WTC11 (cell line): ENCODE data around the gene GPC6. TPM values are rescaled to one million over a fixed set of nuclear protein-coding genes. Genes with fewer than 3 reads are reported as not detected.

ENCODE experiments used
- ATAC-seq: fragments of 200-7000 bp; cut with Tn5 transposase; 2 replicates; pipeline ENCODE4 v1.10.0; 2021; ENCODE audit warnings: mild to moderate bottlenecking, moderate library complexity
- CTCF ChIA-PET: fragments of 300-600 bp; sonication (Branson Sonifier 250); formaldehyde crosslinking; loops from one replicate; lab custom pipeline; 2021; ENCODE audit warnings: antibody characterized with exemption; lab: Charles Lee
- POLR2A ChIA-PET: fragments of 350-600 bp; sonication (Branson Sonifier 250); formaldehyde crosslinking; loops from one replicate; lab custom pipeline; 2021; ENCODE audit warnings: antibody characterized with exemption; lab: Charles Lee
- DNase-seq: peaks from one replicate; pipeline ENCODE4 v3.0.0; 2021; ENCODE audit warnings: low spot score
- H3K27ac Mint-ChIP-seq: 2 replicates; pipeline ENCODE4 v1.8.0; 2021; ENCODE audit warnings: mixed read lengths
- H3K27me3 Mint-ChIP-seq: 2 replicates; pipeline ENCODE4 v1.8.0; 2021; ENCODE audit warnings: low read depth, mild to moderate bottlenecking, moderate library complexity, mixed read lengths
- H3K36me3 Mint-ChIP-seq: 2 replicates; pipeline ENCODE4 v1.8.0; 2021; ENCODE audit warnings: mixed read lengths
- H3K4me1 Mint-ChIP-seq: 2 replicates; pipeline ENCODE4 v1.8.0; 2022; ENCODE audit warnings: mixed read lengths
- H3K4me3 Mint-ChIP-seq: 2 replicates; pipeline ENCODE4 v1.8.0; 2021; ENCODE audit warnings: mild to moderate bottlenecking, moderate library complexity, mixed read lengths
- H3K9me3 Mint-ChIP-seq: 2 replicates; pipeline ENCODE4 v1.8.0; 2021; ENCODE audit warnings: mixed read lengths
- ELF4 ChIP-seq: sonication (generic); formaldehyde crosslinking; IDR thresholded peaks from 2 replicates; pipeline ENCODE4 v1.8.1; 2022; ENCODE audit warnings: low read depth, mild to moderate bottlenecking, moderate library complexity, missing genetic modification reagents
- EMX1 ChIP-seq: fragments of 250-450 bp; sonication (Bioruptor Pico); IDR thresholded peaks from 2 replicates; pipeline ENCODE4 v1.8.0; 2021; ENCODE audit warnings: mild to moderate bottlenecking
- FOXJ3 ChIP-seq: sonication (generic); formaldehyde crosslinking; IDR thresholded peaks from 2 replicates; pipeline ENCODE4 v1.9.0; 2021; ENCODE audit warnings: missing genetic modification reagents, mild to moderate bottlenecking, borderline replicate concordance
- FOXP1 ChIP-seq: sonication (generic); formaldehyde crosslinking; IDR thresholded peaks from 2 replicates; pipeline ENCODE4 v1.8.0; 2022; ENCODE audit warnings: missing genetic modification reagents, mild to moderate bottlenecking, moderate library complexity, borderline replicate concordance
- GABPB1 ChIP-seq: sonication (generic); formaldehyde crosslinking; IDR thresholded peaks from 2 replicates; pipeline ENCODE4 v1.8.1; 2023; ENCODE audit warnings: mild to moderate bottlenecking, missing genetic modification reagents
- GTF2I ChIP-seq: fragments of 250-450 bp; sonication (Bioruptor Pico); conservative IDR thresholded peaks from 2 replicates; pipeline ENCODE4 v1.4.0; 2021; ENCODE audit warnings: mild to moderate bottlenecking
- KAT7 ChIP-seq: sonication (generic); formaldehyde crosslinking; IDR thresholded peaks from 2 replicates; pipeline ENCODE4 v1.8.1; 2023; ENCODE audit warnings: missing genetic modification reagents, mild to moderate bottlenecking, borderline replicate concordance
- NFE2L1 ChIP-seq: sonication (generic); formaldehyde crosslinking; IDR thresholded peaks from 2 replicates; pipeline ENCODE4 v1.8.1; 2023; ENCODE audit warnings: missing genetic modification reagents
- NFYB ChIP-seq: sonication (generic); formaldehyde crosslinking; conservative IDR thresholded peaks from 2 replicates; pipeline ENCODE4 v1.8.0; 2022; ENCODE audit warnings: low read depth, missing genetic modification reagents
- NR1H2 ChIP-seq: sonication (generic); formaldehyde crosslinking; IDR thresholded peaks from 2 replicates; pipeline ENCODE4 v1.9.0; 2021; ENCODE audit warnings: mild to moderate bottlenecking, moderate library complexity, missing genetic modification reagents
- TCF7 ChIP-seq: sonication (generic); formaldehyde crosslinking; IDR thresholded peaks from 2 replicates; pipeline ENCODE4 v1.8.0; 2022; ENCODE audit warnings: mild to moderate bottlenecking, low read depth, missing genetic modification reagents, moderate library complexity
- ZNF416 ChIP-seq: fragments of 250-450 bp; sonication (Bioruptor Pico); IDR thresholded peaks from 2 replicates; pipeline ENCODE4 v1.9.0; 2021; ENCODE audit warnings: mild to moderate bottlenecking, inconsistent platforms
- total RNA-seq: library from RNA; stranded (reverse); gene quantifications from 3 replicates; pipeline ENCODE4 v1.2.3, GENCODE V29; 2021
- TF ChIP-seq, protein P1 (sequence below): sonication (generic); formaldehyde crosslinking; IDR thresholded peaks from 2 replicates; pipeline ENCODE4 v1.8.0; 2022; ENCODE audit warnings: mild to moderate bottlenecking, missing genetic modification reagents
- TF ChIP-seq, protein P2 (sequence below): fragments of 250-450 bp; sonication (Bioruptor Pico); IDR thresholded peaks from 2 replicates; pipeline ENCODE4 v1.9.0; 2021; ENCODE audit warnings: mild to moderate bottlenecking, borderline replicate concordance
- TF ChIP-seq, protein P3 (sequence below): sonication (generic); formaldehyde crosslinking; IDR thresholded peaks from 2 replicates; pipeline ENCODE4 v1.8.0; 2022; ENCODE audit warnings: missing genetic modification reagents
- TF ChIP-seq, protein P4 (sequence below): sonication (generic); formaldehyde crosslinking; IDR thresholded peaks from 2 replicates; pipeline ENCODE4 v1.8.1; 2022; ENCODE audit warnings: mild to moderate bottlenecking, missing genetic modification reagents, moderate library complexity, borderline replicate concordance
- TF ChIP-seq, protein P5 (sequence below): sonication (generic); formaldehyde crosslinking; IDR thresholded peaks from 2 replicates; pipeline ENCODE4 v1.8.1; 2023; ENCODE audit warnings: mild to moderate bottlenecking, missing genetic modification reagents
- TF ChIP-seq, protein P6 (sequence below): sonication (generic); formaldehyde crosslinking; conservative IDR thresholded peaks from 2 replicates; pipeline ENCODE4 v1.8.1; 2022; ENCODE audit warnings: mild to moderate bottlenecking, missing genetic modification reagents
- TF ChIP-seq, protein P7 (sequence below): fragments of 250-450 bp; sonication (Bioruptor Pico); IDR thresholded peaks from 2 replicates; pipeline ENCODE4 v1.9.0; 2021; ENCODE audit warnings: mild to moderate bottlenecking
- TF ChIP-seq, protein P8 (sequence below): sonication (generic); formaldehyde crosslinking; IDR thresholded peaks from 2 replicates; pipeline ENCODE4 v1.8.0; 2022; ENCODE audit warnings: mild to moderate bottlenecking, missing genetic modification reagents
- TF ChIP-seq, protein P9 (sequence below): fragments of 250-450 bp; sonication (Bioruptor Pico); conservative IDR thresholded peaks from 2 replicates; pipeline ENCODE4 v1.9.0; 2021; ENCODE audit warnings: mild to moderate bottlenecking

GPC6 gene
- total RNA-seq, 1 experiment from 2014 or later, result 19.5 TPM

DNA sequence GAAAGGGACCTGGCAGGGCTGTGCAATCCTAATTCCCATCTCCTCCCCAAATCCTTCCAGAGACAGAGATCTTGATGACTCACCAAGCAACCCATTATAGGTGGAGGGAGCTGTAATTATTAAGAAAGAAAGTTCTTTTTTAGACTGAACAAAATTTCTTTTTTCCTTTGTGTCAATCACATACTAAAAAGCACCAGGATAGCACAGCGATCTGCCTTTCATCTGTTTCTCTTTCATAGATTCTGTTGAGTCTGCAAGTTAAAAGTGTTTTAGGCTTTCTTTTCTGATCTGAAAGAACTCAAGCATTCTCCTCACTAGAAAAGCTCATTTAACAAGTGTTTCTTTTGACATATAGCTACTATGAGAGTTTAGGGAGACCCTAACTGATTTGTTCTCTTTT, 1030.1 kb downstream of the GPC6 start:
- ChIA-PET POLR2A (no interaction called here), CTCF (no interaction called here)
- H3K4me1 Mint-ChIP-seq, result peaks cover 4% of the 10 kb centered on the region
- no peaks in the 10 kb centered on the region for H3K9me3 Mint-ChIP-seq
- H3K4me3 Mint-ChIP-seq, result no peak overlapping the region
- DNase-seq (no peak), ATAC-seq (no peak)
- no peak overlapping the region for H3K27ac Mint-ChIP-seq
- TF ChIP-seq KAT7, result no peak
- TF ChIP-seq, protein P1, sequence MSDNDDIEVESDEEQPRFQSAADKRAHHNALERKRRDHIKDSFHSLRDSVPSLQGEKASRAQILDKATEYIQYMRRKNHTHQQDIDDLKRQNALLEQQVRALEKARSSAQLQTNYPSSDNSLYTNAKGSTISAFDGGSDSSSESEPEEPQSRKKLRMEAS (CRISPR knock-in tag), result no peak
- TF ChIP-seq ZNF416 (CRISPR knock-in tag), result no peak
- no peak for TF ChIP-seq EMX1
- no peak for TF ChIP-seq NFE2L1
- no peak for TF ChIP-seq NFYB
- TF ChIP-seq NR1H2, result no peak
- TF ChIP-seq FOXP1, result no peak
- no peaks in the 10 kb centered on the region for H3K27me3 Mint-ChIP-seq
- no peaks in the 10 kb centered on the region for H3K36me3 Mint-ChIP-seq

DNA sequence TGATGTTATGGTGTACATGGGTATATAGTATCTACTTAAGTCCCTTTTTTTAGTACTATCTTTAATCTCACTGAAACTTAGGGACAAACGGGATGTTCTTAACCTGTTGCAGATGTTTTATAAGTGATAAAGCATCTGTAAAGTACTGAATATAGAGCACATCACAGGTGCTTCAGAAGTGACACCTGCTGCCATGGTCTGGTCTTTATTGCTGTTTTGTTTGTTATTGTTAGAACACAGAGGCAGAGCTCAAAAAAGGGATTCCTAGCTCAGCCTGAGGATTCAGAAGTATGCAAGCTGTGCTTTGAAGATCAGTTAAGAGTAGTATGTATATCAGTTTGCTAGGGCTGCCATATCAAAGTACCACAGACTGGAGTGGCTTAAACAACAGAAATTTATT, 1033.4 kb downstream of the GPC6 start:
- Mint-ChIP-seq H3K27ac (no peak overlapping the region), H3K4me3 (no peak overlapping the region), H3K27me3 (no peaks in the 10 kb centered on the region), H3K9me3 (no peaks in the 10 kb centered on the region), H3K4me1 (peaks cover 7% of the 10 kb centered on the region), H3K36me3 (no peaks in the 10 kb centered on the region)
- ATAC-seq, result no peak
- TF ChIP-seq, protein P2, sequence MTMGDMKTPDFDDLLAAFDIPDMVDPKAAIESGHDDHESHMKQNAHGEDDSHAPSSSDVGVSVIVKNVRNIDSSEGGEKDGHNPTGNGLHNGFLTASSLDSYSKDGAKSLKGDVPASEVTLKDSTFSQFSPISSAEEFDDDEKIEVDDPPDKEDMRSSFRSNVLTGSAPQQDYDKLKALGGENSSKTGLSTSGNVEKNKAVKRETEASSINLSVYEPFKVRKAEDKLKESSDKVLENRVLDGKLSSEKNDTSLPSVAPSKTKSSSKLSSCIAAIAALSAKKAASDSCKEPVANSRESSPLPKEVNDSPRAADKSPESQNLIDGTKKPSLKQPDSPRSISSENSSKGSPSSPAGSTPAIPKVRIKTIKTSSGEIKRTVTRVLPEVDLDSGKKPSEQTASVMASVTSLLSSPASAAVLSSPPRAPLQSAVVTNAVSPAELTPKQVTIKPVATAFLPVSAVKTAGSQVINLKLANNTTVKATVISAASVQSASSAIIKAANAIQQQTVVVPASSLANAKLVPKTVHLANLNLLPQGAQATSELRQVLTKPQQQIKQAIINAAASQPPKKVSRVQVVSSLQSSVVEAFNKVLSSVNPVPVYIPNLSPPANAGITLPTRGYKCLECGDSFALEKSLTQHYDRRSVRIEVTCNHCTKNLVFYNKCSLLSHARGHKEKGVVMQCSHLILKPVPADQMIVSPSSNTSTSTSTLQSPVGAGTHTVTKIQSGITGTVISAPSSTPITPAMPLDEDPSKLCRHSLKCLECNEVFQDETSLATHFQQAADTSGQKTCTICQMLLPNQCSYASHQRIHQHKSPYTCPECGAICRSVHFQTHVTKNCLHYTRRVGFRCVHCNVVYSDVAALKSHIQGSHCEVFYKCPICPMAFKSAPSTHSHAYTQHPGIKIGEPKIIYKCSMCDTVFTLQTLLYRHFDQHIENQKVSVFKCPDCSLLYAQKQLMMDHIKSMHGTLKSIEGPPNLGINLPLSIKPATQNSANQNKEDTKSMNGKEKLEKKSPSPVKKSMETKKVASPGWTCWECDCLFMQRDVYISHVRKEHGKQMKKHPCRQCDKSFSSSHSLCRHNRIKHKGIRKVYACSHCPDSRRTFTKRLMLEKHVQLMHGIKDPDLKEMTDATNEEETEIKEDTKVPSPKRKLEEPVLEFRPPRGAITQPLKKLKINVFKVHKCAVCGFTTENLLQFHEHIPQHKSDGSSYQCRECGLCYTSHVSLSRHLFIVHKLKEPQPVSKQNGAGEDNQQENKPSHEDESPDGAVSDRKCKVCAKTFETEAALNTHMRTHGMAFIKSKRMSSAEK (CRISPR knock-in tag), result no peak
- no peak for TF ChIP-seq GABPB1 (CRISPR knock-in tag)
- no peak for TF ChIP-seq NFYB
- TF ChIP-seq, protein P3, sequence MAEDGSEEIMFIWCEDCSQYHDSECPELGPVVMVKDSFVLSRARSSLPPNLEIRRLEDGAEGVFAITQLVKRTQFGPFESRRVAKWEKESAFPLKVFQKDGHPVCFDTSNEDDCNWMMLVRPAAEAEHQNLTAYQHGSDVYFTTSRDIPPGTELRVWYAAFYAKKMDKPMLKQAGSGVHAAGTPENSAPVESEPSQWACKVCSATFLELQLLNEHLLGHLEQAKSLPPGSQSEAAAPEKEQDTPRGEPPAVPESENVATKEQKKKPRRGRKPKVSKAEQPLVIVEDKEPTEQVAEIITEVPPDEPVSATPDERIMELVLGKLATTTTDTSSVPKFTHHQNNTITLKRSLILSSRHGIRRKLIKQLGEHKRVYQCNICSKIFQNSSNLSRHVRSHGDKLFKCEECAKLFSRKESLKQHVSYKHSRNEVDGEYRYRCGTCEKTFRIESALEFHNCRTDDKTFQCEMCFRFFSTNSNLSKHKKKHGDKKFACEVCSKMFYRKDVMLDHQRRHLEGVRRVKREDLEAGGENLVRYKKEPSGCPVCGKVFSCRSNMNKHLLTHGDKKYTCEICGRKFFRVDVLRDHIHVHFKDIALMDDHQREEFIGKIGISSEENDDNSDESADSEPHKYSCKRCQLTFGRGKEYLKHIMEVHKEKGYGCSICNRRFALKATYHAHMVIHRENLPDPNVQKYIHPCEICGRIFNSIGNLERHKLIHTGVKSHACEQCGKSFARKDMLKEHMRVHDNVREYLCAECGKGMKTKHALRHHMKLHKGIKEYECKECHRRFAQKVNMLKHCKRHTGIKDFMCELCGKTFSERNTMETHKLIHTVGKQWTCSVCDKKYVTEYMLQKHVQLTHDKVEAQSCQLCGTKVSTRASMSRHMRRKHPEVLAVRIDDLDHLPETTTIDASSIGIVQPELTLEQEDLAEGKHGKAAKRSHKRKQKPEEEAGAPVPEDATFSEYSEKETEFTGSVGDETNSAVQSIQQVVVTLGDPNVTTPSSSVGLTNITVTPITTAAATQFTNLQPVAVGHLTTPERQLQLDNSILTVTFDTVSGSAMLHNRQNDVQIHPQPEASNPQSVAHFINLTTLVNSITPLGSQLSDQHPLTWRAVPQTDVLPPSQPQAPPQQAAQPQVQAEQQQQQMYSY, result no peak
- TF ChIP-seq, protein P4, sequence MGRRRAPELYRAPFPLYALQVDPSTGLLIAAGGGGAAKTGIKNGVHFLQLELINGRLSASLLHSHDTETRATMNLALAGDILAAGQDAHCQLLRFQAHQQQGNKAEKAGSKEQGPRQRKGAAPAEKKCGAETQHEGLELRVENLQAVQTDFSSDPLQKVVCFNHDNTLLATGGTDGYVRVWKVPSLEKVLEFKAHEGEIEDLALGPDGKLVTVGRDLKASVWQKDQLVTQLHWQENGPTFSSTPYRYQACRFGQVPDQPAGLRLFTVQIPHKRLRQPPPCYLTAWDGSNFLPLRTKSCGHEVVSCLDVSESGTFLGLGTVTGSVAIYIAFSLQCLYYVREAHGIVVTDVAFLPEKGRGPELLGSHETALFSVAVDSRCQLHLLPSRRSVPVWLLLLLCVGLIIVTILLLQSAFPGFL (CRISPR knock-in tag), result no peak
- no peak for TF ChIP-seq FOXJ3 (CRISPR knock-in tag)
- TF ChIP-seq, protein P5, sequence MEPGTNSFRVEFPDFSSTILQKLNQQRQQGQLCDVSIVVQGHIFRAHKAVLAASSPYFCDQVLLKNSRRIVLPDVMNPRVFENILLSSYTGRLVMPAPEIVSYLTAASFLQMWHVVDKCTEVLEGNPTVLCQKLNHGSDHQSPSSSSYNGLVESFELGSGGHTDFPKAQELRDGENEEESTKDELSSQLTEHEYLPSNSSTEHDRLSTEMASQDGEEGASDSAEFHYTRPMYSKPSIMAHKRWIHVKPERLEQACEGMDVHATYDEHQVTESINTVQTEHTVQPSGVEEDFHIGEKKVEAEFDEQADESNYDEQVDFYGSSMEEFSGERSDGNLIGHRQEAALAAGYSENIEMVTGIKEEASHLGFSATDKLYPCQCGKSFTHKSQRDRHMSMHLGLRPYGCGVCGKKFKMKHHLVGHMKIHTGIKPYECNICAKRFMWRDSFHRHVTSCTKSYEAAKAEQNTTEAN (CRISPR knock-in tag), result no peak
- TF ChIP-seq, protein P6, sequence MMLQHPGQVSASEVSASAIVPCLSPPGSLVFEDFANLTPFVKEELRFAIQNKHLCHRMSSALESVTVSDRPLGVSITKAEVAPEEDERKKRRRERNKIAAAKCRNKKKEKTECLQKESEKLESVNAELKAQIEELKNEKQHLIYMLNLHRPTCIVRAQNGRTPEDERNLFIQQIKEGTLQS (CRISPR knock-in tag), result no peak
- no peak for TF ChIP-seq GTF2I
- no peak for TF ChIP-seq TCF7 (CRISPR knock-in tag)
- no peak for TF ChIP-seq KAT7
- TF ChIP-seq, protein P7, sequence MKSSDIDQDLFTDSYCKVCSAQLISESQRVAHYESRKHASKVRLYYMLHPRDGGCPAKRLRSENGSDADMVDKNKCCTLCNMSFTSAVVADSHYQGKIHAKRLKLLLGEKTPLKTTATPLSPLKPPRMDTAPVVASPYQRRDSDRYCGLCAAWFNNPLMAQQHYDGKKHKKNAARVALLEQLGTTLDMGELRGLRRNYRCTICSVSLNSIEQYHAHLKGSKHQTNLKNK (CRISPR knock-in tag), result no peak
- TF ChIP-seq ELF4 (CRISPR knock-in tag), result no peak
- TF ChIP-seq, protein P1 (CRISPR knock-in tag), result no peak
- TF ChIP-seq, protein P8, sequence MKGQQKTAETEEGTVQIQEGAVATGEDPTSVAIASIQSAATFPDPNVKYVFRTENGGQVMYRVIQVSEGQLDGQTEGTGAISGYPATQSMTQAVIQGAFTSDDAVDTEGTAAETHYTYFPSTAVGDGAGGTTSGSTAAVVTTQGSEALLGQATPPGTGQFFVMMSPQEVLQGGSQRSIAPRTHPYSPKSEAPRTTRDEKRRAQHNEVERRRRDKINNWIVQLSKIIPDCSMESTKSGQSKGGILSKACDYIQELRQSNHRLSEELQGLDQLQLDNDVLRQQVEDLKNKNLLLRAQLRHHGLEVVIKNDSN (CRISPR knock-in tag), result no peak
- TF ChIP-seq, protein P9, sequence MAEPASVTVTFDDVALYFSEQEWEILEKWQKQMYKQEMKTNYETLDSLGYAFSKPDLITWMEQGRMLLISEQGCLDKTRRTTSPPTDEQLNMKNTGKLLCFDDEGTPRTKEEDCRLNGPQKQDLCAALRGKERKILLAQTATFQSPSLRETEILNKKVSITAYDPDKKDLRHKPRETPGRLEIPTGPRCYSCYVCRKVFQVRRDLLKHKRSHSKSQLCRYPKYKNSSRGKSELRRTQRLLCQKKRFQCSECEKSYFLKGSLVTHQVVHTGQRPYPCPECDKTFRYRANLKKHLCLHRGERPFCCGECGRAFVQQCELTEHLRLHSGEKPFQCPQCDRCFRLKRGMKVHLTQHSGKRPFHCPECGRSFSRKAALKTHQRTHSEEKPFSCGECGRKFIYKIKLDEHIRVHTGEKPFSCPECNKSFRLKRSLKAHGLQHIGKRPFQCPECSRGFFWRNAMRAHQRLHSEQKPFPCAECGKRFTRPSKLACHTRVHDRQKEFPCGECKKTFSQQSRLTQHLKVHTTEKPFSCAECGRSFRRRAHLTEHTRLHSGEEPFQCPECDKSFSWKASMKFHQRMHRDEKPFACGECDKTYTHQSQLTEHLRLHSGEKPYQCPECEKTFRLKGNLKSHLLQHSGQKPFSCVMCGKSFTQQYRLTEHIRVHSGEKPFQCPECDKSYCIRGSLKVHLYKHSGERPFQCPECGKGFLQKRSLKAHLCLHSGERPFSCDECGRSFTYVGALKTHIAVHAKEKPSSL, result no peak
- DNase-seq, result no peak
- CTCF ChIA-PET, result no interaction called here
- POLR2A ChIA-PET, result no interaction called here
